Tibial nerve (tissue), 4 donors: Measurements from ENCODE around the gene ZNF768. TPM values are rescaled to one million over a fixed set of nuclear protein-coding genes. Genes with fewer than 3 reads are reported as not detected.

Experiments
- DNase-seq, 2 donors: peaks; one replicate each; pipeline ENCODE4 v3.0.0-alpha.2; 2019; ENCODE audit warnings: low spot score in 2 of 2
- H3K27ac ChIP-seq, 4 donors: fragments of 200-600 bp; sonication (generic) in 3 of 4; one replicate each; pipeline ENCODE4 v1.5.1; 2017 to 2019; ENCODE audit warnings: mild to moderate bottlenecking in 1 of 4
- H3K27me3 ChIP-seq, 2 donors: fragments of 200-600 bp; sonication (generic) in 1 of 2; one replicate each; pipeline versions ENCODE4 v1.5.1 to v1.6.0; 2017 to 2019
- H3K36me3 ChIP-seq, 3 donors: fragments of 200-600 bp; sonication (generic); one replicate each; pipeline ENCODE4 v1.5.1; 2018 to 2019
- H3K4me1 ChIP-seq, 4 donors: fragments of 200-600 bp; sonication (generic) in 3 of 4; one replicate each; pipeline ENCODE4 v1.5.1; 2017 to 2019
- H3K4me3 ChIP-seq, 4 donors: fragments of 200-600 bp; sonication (generic) in 3 of 4; one replicate each; pipeline ENCODE4 v1.5.1; 2017 to 2019; ENCODE audit warnings: mild to moderate bottlenecking in 1 of 4, moderate library complexity in 1 of 4
- H3K9me3 ChIP-seq, 4 donors: fragments of 200-600 bp; sonication (generic) in 3 of 4; one replicate each; pipeline ENCODE4 v1.5.1; 2017 to 2019
- EP300 ChIP-seq, 2 donors: sonication (generic); formaldehyde crosslinking; IDR thresholded peaks; one replicate each; pipeline ENCODE4 v1.6.1; 2017; ENCODE audit warnings: antibody characterized with exemption in 2 of 2, mild to moderate bottlenecking in 1 of 2
- POLR2A ChIP-seq, 2 donors: fragments of 450-650 bp; IDR thresholded peaks; one replicate each; pipeline ENCODE4 v1.6.1; 2017; ENCODE audit warnings: antibody characterized with exemption in 2 of 2, mild to moderate bottlenecking in 2 of 2, moderate library complexity in 2 of 2
- WGBS, 2 donors: methylation state at CpG; one replicate each; pipeline ENCODE4 v1.1.5; 2018; 5-methylcytosine and 5-hydroxymethylcytosine counted together
- total RNA-seq, 4 donors: library from RNA; depleted of rRNA; stranded (reverse); fragments of >200 nt; gene quantifications; one replicate each; pipeline ENCODE4 v1.1.0, GENCODE V29; 2016
- TF ChIP-seq, protein P1 (sequence below), 5 experiments: fragments of 200-600 bp in 3 of 5; fragments of 450-650 bp in 2 of 5; sonication (generic) in 3 of 5; IDR thresholded peaks; one replicate each; pipeline ENCODE4 v1.5.1; 2016 to 2019; ENCODE audit warnings: antibody characterized with exemption in 5 of 5, mild to moderate bottlenecking in 3 of 5, moderate library complexity in 2 of 5

The ZNF768 gene
- total RNA-seq, 4 donors from 2014 or later = 22.8 to 40.2 (median 31.8) TPM

DNA sequence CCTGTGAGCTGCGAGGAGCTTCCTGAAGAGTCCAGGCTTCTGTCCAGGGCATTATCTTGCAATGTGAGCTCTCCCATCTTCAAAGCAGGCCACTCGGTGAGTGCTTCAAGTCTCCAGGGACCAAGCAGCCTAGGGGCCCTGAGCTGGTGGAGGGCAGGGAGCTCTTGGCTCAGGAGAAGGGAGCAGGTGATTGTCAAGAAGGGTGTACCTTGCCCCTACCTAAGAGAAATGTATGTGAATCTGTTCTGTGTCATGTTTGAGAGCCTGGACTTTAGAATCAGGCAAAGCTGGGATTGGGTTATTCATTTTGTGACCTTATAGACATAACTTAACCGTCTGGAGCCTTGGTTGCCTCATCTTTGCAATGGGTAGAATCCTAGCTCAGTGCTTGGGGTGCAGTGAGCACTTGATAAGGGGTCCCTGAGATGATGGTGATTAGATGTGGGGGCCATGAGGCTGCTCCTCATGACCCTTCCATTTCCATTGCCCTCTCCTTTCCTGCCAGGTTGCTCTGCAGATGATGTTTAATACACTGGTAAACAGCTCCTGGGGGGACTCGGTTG, 15.9 kb downstream of the ZNF768 start:
- 55 to 62% methylated on average over 4 of the region's 4 CpGs for WGBS, 2 donors
- TF ChIP-seq, protein P1, sequence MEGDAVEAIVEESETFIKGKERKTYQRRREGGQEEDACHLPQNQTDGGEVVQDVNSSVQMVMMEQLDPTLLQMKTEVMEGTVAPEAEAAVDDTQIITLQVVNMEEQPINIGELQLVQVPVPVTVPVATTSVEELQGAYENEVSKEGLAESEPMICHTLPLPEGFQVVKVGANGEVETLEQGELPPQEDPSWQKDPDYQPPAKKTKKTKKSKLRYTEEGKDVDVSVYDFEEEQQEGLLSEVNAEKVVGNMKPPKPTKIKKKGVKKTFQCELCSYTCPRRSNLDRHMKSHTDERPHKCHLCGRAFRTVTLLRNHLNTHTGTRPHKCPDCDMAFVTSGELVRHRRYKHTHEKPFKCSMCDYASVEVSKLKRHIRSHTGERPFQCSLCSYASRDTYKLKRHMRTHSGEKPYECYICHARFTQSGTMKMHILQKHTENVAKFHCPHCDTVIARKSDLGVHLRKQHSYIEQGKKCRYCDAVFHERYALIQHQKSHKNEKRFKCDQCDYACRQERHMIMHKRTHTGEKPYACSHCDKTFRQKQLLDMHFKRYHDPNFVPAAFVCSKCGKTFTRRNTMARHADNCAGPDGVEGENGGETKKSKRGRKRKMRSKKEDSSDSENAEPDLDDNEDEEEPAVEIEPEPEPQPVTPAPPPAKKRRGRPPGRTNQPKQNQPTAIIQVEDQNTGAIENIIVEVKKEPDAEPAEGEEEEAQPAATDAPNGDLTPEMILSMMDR (IDR thresholded peaks at IDR 0.05) = no peak
- TF ChIP-seq EP300 (IDR thresholded peaks at IDR 0.05) = no peak
- TF ChIP-seq POLR2A (IDR thresholded peaks at IDR 0.05) = no peak
- no peak overlapping the region for H3K4me3 ChIP-seq

DNA sequence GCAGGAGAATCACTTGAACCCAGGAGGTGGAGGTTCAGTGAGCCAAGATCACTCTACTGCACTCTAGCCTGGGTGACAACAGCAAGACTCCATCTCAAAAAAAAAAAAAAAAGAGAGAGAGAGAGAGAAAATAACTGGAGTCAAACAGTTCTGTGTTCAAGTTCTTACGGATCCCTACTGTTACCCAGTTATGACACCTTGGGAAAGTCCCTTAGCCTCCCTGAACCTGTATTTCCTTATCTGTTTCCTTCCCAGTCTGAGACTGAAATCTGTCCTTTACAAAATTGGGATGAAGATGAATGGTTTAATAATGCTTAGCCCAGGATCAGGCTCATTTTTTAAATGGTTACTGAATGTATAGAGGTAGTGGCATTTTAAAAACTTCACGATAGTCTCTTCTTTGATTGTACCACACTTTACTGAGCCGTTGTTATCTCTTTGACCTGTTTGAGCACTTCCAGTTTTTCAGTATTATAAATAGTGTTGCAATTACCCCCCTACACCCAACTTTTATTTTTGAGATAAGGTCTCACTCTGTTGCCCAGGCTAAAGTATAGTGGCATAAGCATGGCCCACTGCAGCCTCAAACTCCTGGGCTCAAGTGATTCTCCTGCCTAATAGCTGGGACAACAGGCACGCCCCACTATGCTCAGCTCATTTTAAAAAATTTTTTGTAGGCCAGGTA, 17.1 kb downstream of the ZNF768 start:
- no peaks in the 10 kb centered on the region for H3K4me1 ChIP-seq
- peaks cover 0 to 4% (median 0%) of the 10 kb centered on the region in 3 donors for H3K36me3 ChIP-seq
- WGBS, 2 donors = 71 to 78% methylated on average over 4 of the region's 4 CpGs

More for the DNA sequence above, 15.9 kb downstream of the ZNF768 start:
- Histone ChIP-seq H3K27ac (no peak overlapping the region), H3K4me1 (no peaks in the 10 kb centered on the region), H3K27me3 (no peaks in the 10 kb centered on the region), H3K9me3 (no peaks in the 10 kb centered on the region), H3K36me3 (peaks cover 0 to 4% (median 0%) of the 10 kb centered on the region in 3 donors)
- DNase-seq = no peak

DNA sequence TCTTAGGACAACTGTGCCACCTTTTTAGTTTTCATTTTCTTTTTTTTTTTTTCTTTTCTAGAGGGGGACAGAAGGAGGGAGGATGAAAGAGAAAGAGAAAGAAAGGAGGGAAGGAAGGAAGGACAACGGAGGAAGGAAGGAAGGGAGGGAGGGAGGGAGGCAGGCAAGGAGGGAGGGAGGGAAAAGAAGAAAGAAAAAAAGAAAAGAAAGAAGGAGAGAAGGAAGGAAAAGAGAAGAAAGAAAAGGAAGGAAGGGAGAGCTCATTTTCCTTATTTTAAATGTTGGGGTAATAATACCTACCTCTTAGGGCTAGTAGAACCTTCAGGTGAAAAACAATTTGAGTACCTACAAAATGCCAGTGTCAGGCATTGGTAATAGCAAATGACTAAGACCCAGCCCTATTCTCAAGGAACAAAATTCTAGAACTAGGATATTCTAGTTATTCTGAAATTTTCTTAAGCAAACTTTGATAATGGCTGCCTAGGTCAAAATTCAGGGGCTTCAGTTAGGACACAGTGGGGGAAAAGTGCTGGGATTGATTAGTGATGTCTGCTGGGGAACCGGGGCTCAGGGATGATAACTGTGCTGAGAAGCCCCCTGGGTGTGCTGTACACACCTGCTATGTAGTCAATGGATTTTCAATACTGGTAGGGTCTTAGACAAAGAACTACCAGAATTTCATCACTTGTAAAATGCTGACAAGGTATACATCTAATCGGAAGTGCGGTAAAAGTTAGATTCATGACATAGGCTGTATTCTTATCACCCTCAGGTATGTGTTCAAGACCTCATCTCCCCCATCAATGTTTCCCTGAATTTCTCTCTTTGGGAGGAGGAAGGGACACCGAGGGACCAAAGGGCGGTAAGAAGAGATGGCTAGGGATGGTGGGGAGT, 22.7 kb downstream of the ZNF768 start:
- Histone ChIP-seq H3K27me3 (no peaks in the 10 kb centered on the region), H3K4me3 (no peak overlapping the region), H3K27ac (no peak overlapping the region), H3K9me3 (no peaks in the 10 kb centered on the region), H3K36me3 (no peaks in the 10 kb centered on the region), H3K4me1 (no peaks in the 10 kb centered on the region)
- 74 to 75% methylated on average over 6 of the region's 6 CpGs for WGBS, 2 donors
- no peak for DNase-seq
- TF ChIP-seq, protein P1 (IDR thresholded peaks at IDR 0.05) = no peak
- TF ChIP-seq EP300 (IDR thresholded peaks at IDR 0.05) = no peak
- TF ChIP-seq POLR2A (IDR thresholded peaks at IDR 0.05) = no peak

More for the DNA sequence above, 17.1 kb downstream of the ZNF768 start:
- H3K9me3 ChIP-seq = no peaks in the 10 kb centered on the region
- no peaks in the 10 kb centered on the region for H3K27me3 ChIP-seq
- no peak overlapping the region for H3K27ac ChIP-seq
- DNase-seq = no peak
- no peak overlapping the region for H3K4me3 ChIP-seq
- TF ChIP-seq EP300 (IDR thresholded peaks at IDR 0.05) (no peak), POLR2A (IDR thresholded peaks at IDR 0.05) (no peak)

DNA sequence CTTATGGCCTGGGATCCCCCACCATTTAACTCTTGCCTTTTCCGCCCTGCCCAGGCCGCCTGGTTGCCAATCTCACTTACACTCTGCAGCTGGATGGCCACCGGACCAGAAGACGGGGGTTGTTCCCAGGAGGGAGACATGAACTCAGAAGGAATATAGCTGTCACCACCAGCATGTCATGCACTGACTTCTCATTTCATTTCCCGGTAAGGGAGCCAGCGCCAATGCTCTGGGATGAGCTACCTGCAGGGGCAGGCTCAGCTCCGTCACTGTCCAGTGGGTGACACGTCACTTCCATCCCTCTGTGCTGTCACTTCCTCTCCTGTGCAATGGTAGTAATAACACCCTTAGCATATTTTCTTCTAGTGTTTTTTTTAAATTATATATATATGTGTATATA, 27.1 kb downstream of the ZNF768 start:
- Histone ChIP-seq H3K9me3 (no peaks in the 10 kb centered on the region), H3K4me1 (no peaks in the 10 kb centered on the region), H3K36me3 (no peaks in the 10 kb centered on the region), H3K27me3 (no peaks in the 10 kb centered on the region), H3K27ac (no peak overlapping the region), H3K4me3 (no peak overlapping the region)
- no peak for TF ChIP-seq EP300 (IDR thresholded peaks at IDR 0.05)
- no peak for TF ChIP-seq POLR2A (IDR thresholded peaks at IDR 0.05)
- TF ChIP-seq, protein P1 (IDR thresholded peaks at IDR 0.05) = no peak
- DNase-seq = no peak
- WGBS, 2 donors = 78 to 81% methylated on average over 8 of the region's 8 CpGs

DNA sequence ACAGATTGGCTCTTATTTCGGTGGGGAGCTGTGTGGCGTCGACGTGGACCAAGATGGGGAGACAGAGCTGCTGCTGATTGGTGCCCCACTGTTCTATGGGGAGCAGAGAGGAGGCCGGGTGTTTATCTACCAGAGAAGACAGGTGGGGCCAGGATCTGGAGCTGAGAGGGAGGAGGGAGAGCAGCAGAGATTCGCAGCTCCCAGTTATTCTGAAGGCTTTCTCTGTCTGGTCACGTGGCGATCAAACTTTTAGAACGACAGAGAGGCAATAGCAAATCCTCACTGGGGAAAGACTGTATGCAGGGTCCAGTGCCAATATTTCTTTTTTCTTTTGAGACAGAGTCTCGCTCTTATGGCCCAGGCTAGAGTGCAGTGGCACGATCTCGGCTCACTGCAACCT, 31.7 kb downstream of the ZNF768 start:
- no peaks in the 10 kb centered on the region for H3K27me3 ChIP-seq
- no peaks in the 10 kb centered on the region for H3K4me1 ChIP-seq
- 64 to 67% methylated on average over 12 of the region's 12 CpGs for WGBS, 2 donors
- H3K27ac ChIP-seq = no peak overlapping the region
- TF ChIP-seq POLR2A (IDR thresholded peaks at IDR 0.05) (no peak), EP300 (IDR thresholded peaks at IDR 0.05) (no peak)
- TF ChIP-seq, protein P1 (IDR thresholded peaks at IDR 0.05) = no peak
- no peaks in the 10 kb centered on the region for H3K36me3 ChIP-seq
- no peak for DNase-seq
- no peak overlapping the region for H3K4me3 ChIP-seq
- H3K9me3 ChIP-seq = no peaks in the 10 kb centered on the region
